RWPE2 (cell line): ENCODE data around the gene CD300C.

Experiments
- ATAC-seq: fragments of 200-7000 bp; cut with Tn5 transposase; 3 replicates; pipeline ENCODE4 v1.9.1; 2021; ENCODE audit warnings: low read depth
- DNase-seq: peaks from one replicate; pipeline ENCODE4 v3.0.0-alpha.2; 2020; ENCODE audit warnings: low spot score
- H3K27ac ChIP-seq: fragments of 450-650 bp; 2 replicates; pipeline ENCODE4 v1.5.1; 2017; ENCODE audit warnings: mild to moderate bottlenecking; ENCODE audit not compliant: poor library complexity, severe bottlenecking
- H3K27me3 ChIP-seq: fragments of 250-450 bp; sonication (Bioruptor Pico); 2 replicates; pipeline ENCODE4 v1.5.1; 2021; ENCODE audit warnings: mild to moderate bottlenecking, moderate library complexity; ENCODE audit not compliant: insufficient read depth, poor library complexity, severe bottlenecking
- H3K36me3 ChIP-seq: fragments of 250-450 bp; sonication (Bioruptor Pico); 2 replicates; pipeline ENCODE4 v1.5.1; 2020; ENCODE audit warnings: low read depth, mild to moderate bottlenecking, moderate library complexity
- H3K4me1 ChIP-seq: fragments of 250-450 bp; sonication (Bioruptor Pico); 2 replicates; pipeline ENCODE4 v1.5.1; 2021; ENCODE audit warnings: mild to moderate bottlenecking, moderate library complexity; ENCODE audit not compliant: insufficient read depth, poor library complexity, severe bottlenecking
- H3K4me3 ChIP-seq: fragments of 250-450 bp; sonication (Bioruptor Pico); 2 replicates; pipeline ENCODE4 v1.5.1; 2021; ENCODE audit warnings: mild to moderate bottlenecking, moderate library complexity; ENCODE audit not compliant: severe bottlenecking
- H3K9me3 ChIP-seq: fragments of 250-450 bp; sonication (Bioruptor Pico); 2 replicates; pipeline ENCODE4 v1.5.1; 2021; ENCODE audit warnings: mild to moderate bottlenecking, moderate library complexity; ENCODE audit not compliant: severe bottlenecking
- TF ChIP-seq, protein P1 (sequence below): fragments of 450-650 bp; IDR thresholded peaks from one replicate; pipeline ENCODE4 v1.5.1; 2017; ENCODE audit warnings: mild to moderate bottlenecking, moderate library complexity; ENCODE audit not compliant: poor library complexity, severe bottlenecking

Gene CD300C

GRCh38 chr17:74542727-74543383 is 3.1 kb downstream of the CD300C start:
- Histone ChIP-seq H3K27me3 (peaks cover 3% of the 10 kb centered on the region), H3K9me3 (no peaks in the 10 kb centered on the region), H3K27ac (no peak overlapping the region), H3K4me3 (no peak overlapping the region), H3K36me3 (no peaks in the 10 kb centered on the region), H3K4me1 (no peaks in the 10 kb centered on the region)
- TF ChIP-seq, protein P1, sequence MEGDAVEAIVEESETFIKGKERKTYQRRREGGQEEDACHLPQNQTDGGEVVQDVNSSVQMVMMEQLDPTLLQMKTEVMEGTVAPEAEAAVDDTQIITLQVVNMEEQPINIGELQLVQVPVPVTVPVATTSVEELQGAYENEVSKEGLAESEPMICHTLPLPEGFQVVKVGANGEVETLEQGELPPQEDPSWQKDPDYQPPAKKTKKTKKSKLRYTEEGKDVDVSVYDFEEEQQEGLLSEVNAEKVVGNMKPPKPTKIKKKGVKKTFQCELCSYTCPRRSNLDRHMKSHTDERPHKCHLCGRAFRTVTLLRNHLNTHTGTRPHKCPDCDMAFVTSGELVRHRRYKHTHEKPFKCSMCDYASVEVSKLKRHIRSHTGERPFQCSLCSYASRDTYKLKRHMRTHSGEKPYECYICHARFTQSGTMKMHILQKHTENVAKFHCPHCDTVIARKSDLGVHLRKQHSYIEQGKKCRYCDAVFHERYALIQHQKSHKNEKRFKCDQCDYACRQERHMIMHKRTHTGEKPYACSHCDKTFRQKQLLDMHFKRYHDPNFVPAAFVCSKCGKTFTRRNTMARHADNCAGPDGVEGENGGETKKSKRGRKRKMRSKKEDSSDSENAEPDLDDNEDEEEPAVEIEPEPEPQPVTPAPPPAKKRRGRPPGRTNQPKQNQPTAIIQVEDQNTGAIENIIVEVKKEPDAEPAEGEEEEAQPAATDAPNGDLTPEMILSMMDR, result no peak
- DNase-seq, result no peak
- ATAC-seq, result no peak

DNA sequence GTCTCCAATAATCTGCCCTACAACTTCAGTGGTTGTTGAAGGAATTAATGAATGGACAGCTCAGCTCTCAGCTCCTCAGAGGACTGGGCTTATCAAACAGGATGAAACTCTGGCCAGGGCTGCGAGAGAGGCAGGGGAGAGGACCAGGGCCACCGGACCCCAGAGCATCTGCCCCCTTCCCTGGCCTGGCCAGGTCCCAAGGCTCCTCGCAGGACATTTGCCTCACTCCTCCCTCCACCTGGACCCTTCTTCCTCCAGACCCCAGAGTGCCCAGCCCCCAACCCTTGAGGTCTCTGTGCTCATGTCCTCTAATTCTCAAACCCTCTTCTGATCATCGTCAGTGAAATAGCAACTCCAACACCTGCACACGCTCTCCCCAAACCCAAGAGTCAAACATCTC is 3.7 kb downstream of the CD300C start:
- H3K36me3 ChIP-seq, result no peaks in the 10 kb centered on the region
- H3K4me3 ChIP-seq, result no peak overlapping the region
- no peak overlapping the region for H3K27ac ChIP-seq
- no peaks in the 10 kb centered on the region for H3K4me1 ChIP-seq
- H3K27me3 ChIP-seq, result peaks cover 7% of the 10 kb centered on the region
- TF ChIP-seq, protein P1, result no peak
- ATAC-seq, result no peak
- H3K9me3 ChIP-seq, result no peaks in the 10 kb centered on the region
- peak; percentile 52 for DNase-seq

DNA sequence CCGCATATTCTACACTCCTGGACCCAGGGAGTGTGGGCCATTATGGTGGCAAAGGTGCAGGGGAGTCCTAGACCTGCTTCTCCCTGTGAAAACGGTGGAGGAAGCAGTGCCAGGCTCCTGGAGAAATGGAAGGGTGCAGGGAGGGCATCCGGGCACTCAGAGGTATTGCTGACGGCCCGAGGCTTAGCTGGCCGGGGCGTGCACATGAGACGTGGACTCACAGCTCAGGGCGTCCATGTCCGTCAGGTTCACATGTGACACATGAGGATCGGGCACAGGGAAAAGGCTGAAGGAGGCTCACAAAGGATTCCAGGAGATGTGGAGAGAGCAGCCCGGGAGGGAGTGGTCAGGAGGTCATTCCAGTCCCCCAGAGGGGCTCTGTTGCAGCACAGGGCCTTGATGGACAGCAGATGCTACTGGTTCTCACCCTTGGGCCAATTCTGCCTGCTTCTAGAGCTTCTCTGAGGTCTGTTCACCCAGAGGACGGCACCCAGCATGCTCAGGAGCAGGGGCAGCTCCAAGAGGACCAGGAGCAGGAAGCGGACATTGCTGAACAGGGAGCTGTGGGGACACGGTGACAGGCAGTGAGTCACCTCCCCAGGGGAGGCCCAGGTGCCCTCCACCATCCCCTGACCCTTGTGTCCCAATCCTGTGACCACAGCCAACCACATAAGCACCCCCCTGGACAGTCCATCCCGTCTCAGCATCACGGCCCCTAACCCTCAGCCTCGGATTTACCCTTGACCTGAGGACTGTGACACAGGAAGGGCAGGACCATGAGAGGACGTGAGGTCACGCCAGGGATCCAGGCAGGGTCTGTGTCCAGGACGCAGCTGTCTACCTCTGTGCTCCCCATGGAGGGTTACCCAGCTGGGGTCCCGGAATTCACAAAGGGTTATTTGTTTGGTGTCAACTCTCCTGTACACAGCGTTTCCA is 4.5 kb downstream of the CD300C start:
- H3K4me1 ChIP-seq, result no peaks in the 10 kb centered on the region
- H3K9me3 ChIP-seq, result no peaks in the 10 kb centered on the region
- TF ChIP-seq, protein P1, result no peak
- H3K27me3 ChIP-seq, result peaks cover 14% of the 10 kb centered on the region
- H3K27ac ChIP-seq, result no peak overlapping the region
- no peaks in the 10 kb centered on the region for H3K36me3 ChIP-seq
- DNase-seq (no peak), ATAC-seq (no peak)
- no peak overlapping the region for H3K4me3 ChIP-seq

DNA sequence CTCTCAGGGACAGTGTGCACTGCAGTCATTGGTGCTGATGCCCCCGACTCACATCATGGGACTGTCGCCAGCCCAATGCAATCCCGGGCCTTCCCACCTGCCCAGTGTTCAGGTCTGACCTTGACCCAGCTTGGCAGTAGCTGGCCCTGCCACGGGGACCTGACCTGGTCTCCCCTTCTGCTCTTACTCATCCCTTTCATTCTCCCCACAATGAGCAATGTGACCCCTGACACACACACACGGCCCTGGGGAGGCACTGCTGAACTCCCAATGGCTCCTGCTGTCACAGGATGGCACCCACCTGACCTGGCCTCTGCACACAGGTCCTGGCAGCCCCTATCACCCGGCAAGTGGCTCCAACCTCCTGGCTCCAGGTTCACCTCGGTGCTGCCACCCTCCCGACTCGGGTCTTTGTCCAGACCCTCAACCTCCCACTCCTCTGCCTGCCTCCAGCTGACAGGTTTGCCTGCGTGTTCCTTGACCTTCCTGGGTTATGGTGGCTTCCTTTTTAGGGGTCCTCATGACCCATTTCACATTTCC is 6.6 kb downstream of the CD300C start:
- H3K9me3 ChIP-seq, result no peaks in the 10 kb centered on the region
- no peak overlapping the region for H3K27ac ChIP-seq
- H3K4me3 ChIP-seq, result no peak overlapping the region
- no peaks in the 10 kb centered on the region for H3K36me3 ChIP-seq
- no peaks in the 10 kb centered on the region for H3K4me1 ChIP-seq
- TF ChIP-seq, protein P1, result no peak
- ATAC-seq (no peak), DNase-seq (no peak)
- peaks cover 21% of the 10 kb centered on the region for H3K27me3 ChIP-seq
